Epithelial cell of proximal tubule (primary cell): Measurements from ENCODE around the gene RTP1. TPM values are rescaled to one million over a fixed set of nuclear protein-coding genes. Genes with fewer than 3 reads are reported as not detected.

Experiments
- DNase-seq: peaks from one replicate; pipeline ENCODE4 v3.0.0-alpha.2; 2011; ENCODE audit warnings: low read depth
- H3K4me3 ChIP-seq: 2 replicates; pipeline ENCODE4 v1.5.1; 2011; ENCODE audit warnings: low read depth, mild to moderate bottlenecking, low read length
- total RNA-seq: library from RNA; depleted of rRNA; stranded (reverse); fragments of >200 nt; gene quantifications from 2 replicates; pipeline ENCODE4 v1.2.3, GENCODE V29; 2015
- TF ChIP-seq, protein P1 (sequence below): conservative IDR thresholded peaks from 2 replicates; pipeline ENCODE4 v1.5.1; 2012; ENCODE audit warnings: low read depth, mild to moderate bottlenecking, low read length

RTP1 gene
- total RNA-seq, 1 donor from 2014 or later = not detected

DNA sequence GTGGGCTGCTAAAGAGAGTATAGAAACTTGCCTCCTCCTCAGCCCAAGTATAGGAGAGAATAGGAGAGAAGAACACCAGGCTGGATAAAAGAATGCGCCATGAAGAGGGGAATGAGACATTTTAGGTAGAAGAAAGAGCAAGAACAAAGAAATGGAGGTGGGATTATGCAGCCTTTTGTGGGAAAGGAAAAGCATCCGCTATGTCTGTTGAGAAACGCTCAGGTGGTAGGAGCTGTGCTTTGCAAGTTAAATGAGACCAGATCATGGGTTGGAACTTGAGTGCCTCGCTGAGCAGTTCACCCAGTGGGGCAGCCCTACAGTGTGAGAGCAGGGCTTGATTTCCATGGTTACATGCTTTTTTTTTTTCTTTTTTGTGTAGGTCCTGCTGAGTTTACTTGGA lies 11.5 kb upstream of the RTP1 start:
- H3K4me3 ChIP-seq = no peak overlapping the region
- no peak for DNase-seq
- TF ChIP-seq, protein P1, sequence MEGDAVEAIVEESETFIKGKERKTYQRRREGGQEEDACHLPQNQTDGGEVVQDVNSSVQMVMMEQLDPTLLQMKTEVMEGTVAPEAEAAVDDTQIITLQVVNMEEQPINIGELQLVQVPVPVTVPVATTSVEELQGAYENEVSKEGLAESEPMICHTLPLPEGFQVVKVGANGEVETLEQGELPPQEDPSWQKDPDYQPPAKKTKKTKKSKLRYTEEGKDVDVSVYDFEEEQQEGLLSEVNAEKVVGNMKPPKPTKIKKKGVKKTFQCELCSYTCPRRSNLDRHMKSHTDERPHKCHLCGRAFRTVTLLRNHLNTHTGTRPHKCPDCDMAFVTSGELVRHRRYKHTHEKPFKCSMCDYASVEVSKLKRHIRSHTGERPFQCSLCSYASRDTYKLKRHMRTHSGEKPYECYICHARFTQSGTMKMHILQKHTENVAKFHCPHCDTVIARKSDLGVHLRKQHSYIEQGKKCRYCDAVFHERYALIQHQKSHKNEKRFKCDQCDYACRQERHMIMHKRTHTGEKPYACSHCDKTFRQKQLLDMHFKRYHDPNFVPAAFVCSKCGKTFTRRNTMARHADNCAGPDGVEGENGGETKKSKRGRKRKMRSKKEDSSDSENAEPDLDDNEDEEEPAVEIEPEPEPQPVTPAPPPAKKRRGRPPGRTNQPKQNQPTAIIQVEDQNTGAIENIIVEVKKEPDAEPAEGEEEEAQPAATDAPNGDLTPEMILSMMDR = no peak

DNA sequence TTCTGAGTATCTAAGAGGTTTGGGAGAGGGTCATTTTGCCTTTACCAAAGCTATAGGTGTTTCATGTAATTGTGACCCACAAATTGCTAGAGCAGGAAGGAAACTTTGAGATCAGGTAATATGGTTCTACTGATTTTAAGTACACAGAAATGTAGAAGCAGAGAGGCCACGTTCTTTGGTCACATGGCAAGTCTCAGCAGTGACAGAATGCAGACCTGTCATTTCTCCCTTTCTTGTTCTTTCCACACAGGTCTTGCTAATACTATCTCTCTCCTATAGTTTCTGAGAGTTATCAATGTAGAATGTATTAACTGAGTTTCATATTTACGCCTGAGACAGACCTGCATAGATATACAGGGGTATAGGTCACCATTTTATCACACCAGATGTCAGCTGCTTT lies 10.9 kb upstream of the RTP1 start:
- H3K4me3 ChIP-seq = no peak overlapping the region
- TF ChIP-seq, protein P1 = no peak
- DNase-seq = no peak

- DNase-seq = no peak
- TF ChIP-seq, protein P1 = no peak
These were observed 10.4 kb upstream of the RTP1 start for GRCh38 chr3:187186801-187187421.

GRCh38 chr3:187188931-187189330 lies 8.4 kb upstream of the RTP1 start:
- TF ChIP-seq, protein P1 = no peak
- H3K4me3 ChIP-seq = no peak overlapping the region
- no peak for DNase-seq

More at GRCh38 chr3:187186801-187187421, 10.4 kb upstream of the RTP1 start:
- no peak overlapping the region for H3K4me3 ChIP-seq

GRCh38 chr3:187191271-187191670 lies 6.0 kb upstream of the RTP1 start:
- no peak overlapping the region for H3K4me3 ChIP-seq
- TF ChIP-seq, protein P1 = no peak
- no peak for DNase-seq

GRCh38 chr3:187193181-187193580 lies 4.1 kb upstream of the RTP1 start:
- DNase-seq = no peak
- TF ChIP-seq, protein P1 = no peak
- no peak overlapping the region for H3K4me3 ChIP-seq
